ENCODE data around the gene POMGNT1.

The POMGNT1 gene

DNA sequence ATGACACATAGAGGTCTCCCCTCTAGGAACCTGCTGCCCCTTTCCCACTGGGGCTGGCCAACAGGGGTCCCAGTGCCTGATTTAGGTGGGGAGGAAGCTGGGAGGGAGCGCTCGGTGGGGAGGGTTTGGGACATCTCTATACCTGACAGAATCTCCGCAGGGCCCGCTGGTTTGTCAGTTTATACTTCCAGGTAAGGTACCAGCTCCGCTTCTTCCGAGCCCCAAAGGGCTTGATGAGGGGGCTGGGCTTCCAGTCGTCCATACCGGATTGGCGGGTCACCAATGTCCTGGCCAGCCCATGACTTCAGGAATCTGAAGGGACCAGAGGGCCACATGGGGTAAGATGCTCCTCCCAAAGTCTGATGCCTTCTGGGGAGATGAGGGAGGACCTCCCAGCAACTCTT is 672 bp downstream of the POMGNT1 start:
- ATAC-seq (replicated peaks) = no peak
- Mint-ChIP-seq H3K4me3 (peak overlapping the region; percentile 86 to 88), H3K36me3 (peaks cover 13 to 30% of the 10 kb centered on the region in 2 donors), H3K4me1 (peaks cover 17 to 18% of the 10 kb centered on the region in 2 donors), H3K9me3 (no peaks in the 10 kb centered on the region), H3K27me3 (peaks cover 0 to 4% of the 10 kb centered on the region in 2 donors), H3K27ac (peak overlapping the region; percentile 94)
- DNase-seq = no peak

DNA sequence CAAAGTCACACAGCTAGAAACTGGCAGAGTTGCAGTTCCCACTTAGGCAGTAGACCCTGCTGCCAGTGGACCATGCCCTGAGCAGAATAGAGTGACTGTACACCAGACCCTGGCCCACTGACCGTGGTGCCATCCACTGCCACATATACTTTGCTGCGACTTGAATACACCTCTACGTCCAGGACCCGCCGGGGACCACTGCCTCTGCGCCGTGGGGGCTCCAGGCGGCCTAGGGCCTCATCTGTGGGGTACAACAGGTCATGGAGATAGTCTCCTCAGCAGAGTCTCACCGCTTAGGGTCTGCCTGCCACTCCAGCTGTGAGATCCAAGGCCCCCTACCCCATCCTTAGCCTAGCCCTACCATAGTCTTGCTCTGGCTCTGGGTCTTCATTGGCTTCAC is 1.6 kb downstream of the POMGNT1 start:
- Mint-ChIP-seq H3K9me3 (no peaks in the 10 kb centered on the region), H3K36me3 (peaks cover 16 to 38% of the 10 kb centered on the region in 2 donors), H3K4me3 (no peak overlapping the region), H3K27ac (no peak overlapping the region), H3K4me1 (peaks cover 17 to 18% of the 10 kb centered on the region in 2 donors), H3K27me3 (peaks cover 0 to 4% of the 10 kb centered on the region in 2 donors)
- no peak for ATAC-seq (replicated peaks)
- no peak for DNase-seq

DNA sequence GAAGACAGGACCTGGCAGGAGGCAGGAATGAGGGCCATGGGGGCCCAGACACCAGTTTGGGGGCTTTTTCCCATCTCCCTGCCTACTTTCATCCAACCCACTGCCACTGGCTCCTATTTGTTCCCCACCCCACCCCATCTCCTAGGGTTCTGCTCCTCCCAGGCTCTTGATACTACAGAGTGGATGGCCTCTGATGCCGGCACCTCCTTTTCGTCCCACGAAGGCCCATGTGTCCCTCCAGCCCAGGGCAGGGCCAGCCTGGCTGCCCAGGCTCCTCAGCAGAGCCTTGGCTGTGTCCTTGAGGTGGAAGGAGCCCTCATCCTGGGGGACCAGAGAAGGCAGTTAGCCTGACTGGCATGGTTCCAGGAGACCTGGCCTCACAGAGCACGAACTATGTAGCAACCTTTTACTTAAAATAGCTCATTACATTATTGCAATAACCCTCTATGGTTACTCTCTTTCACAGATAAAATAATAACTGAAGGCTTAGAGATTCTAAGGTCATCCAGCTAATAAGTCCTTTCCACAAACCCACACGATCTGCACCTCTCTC is 3.5 kb downstream of the POMGNT1 start:
- H3K4me1 Mint-ChIP-seq = peaks cover 16 to 17% of the 10 kb centered on the region in 2 donors
- H3K36me3 Mint-ChIP-seq = peaks cover 20 to 48% of the 10 kb centered on the region in 2 donors
- ATAC-seq (replicated peaks) = no peak
- H3K27me3 Mint-ChIP-seq = no peaks in the 10 kb centered on the region
- H3K9me3 Mint-ChIP-seq = no peaks in the 10 kb centered on the region
- no peak for DNase-seq
- no peak overlapping the region for H3K27ac Mint-ChIP-seq
- H3K4me3 Mint-ChIP-seq = no peak overlapping the region

DNA sequence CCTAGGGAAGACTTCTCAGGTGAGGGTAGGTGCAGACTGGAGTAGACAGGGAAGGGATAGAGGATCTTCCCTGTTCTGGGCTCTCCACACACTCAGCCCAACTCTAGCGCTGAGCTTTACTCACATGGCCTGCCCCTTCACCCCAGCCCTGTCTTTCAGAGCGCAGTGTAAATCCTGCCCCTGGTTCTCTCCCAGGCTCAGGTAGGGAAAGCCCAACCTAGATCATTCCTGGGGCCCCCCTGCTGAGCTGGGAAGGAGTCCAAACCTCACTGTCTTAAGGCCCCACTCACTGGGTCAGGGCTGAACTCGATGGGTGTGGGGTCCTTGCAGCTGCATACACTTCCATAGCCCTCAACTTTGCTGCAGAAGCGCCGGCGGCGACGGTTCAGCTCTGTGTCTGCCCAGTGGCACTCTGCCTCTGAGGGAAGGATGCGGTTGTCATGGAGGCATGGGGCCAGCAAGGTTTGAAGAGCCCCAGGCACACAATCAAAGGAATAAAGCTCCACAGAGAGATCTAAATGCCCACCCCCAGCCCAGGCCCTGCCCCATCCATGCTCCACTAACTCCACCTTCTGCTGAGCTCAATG is 4.2 kb downstream of the POMGNT1 start:
- no peak for DNase-seq
- H3K9me3 Mint-ChIP-seq = no peaks in the 10 kb centered on the region
- H3K36me3 Mint-ChIP-seq = peaks cover 26 to 54% of the 10 kb centered on the region in 2 donors
- peaks cover 15 to 17% of the 10 kb centered on the region in 2 donors for H3K4me1 Mint-ChIP-seq
- H3K4me3 Mint-ChIP-seq = no peak overlapping the region
- H3K27ac Mint-ChIP-seq = no peak overlapping the region
- ATAC-seq (replicated peaks) = no peak
- no peaks in the 10 kb centered on the region for H3K27me3 Mint-ChIP-seq

DNA sequence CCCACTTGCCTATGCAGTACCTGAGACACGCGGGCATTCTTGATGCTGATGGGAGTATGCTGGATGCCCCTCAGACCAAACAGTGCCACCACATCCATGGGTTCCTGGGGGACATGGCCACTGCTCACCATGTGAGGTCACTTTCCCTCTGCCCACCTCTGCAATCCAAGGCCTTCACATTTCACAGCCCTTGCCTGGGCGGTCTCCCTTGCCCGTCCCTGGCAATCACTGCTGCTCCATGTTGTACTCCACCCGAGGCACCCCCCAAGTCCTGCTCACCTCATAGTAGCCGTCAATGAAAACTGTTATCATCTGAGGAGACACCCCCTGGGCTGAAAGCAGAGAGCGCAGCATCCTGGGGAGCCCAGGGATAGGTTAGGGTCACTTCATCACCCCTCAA is 4.9 kb downstream of the POMGNT1 start:
- Mint-ChIP-seq H3K4me3 (no peak overlapping the region), H3K27ac (no peak overlapping the region), H3K36me3 (peaks cover 30 to 56% of the 10 kb centered on the region in 2 donors), H3K9me3 (no peaks in the 10 kb centered on the region), H3K4me1 (peaks cover 13 to 17% of the 10 kb centered on the region in 2 donors), H3K27me3 (no peaks in the 10 kb centered on the region)
- DNase-seq = no peak
- ATAC-seq (replicated peaks) = no peak

DNA sequence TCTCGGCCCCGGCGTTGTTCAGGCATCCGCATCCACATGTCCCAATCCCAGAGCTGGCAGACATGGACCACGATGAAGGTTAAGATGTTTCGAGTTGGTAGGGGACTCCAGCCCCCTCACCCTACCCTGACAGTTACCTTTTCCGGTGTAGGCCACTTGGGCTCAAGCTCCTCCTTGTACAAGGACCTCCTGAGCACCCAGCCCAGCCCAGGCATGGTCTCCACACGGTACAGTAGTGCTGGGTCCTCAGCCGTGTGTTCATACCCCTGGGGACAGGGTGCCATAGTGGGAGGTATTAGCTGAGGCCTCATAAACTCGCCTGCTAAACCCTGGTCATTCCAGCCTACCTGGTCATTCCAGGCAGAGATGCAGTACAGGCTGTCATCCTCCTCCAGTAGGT is 6.1 kb downstream of the POMGNT1 start:
- DNase-seq (no peak), ATAC-seq (replicated peaks) (no peak)
- Mint-ChIP-seq H3K27me3 (no peaks in the 10 kb centered on the region), H3K4me1 (peaks cover 10 to 11% of the 10 kb centered on the region in 2 donors), H3K9me3 (no peaks in the 10 kb centered on the region), H3K27ac (no peak overlapping the region), H3K4me3 (no peak overlapping the region), H3K36me3 (peaks cover 37 to 66% of the 10 kb centered on the region in 2 donors)

DNA sequence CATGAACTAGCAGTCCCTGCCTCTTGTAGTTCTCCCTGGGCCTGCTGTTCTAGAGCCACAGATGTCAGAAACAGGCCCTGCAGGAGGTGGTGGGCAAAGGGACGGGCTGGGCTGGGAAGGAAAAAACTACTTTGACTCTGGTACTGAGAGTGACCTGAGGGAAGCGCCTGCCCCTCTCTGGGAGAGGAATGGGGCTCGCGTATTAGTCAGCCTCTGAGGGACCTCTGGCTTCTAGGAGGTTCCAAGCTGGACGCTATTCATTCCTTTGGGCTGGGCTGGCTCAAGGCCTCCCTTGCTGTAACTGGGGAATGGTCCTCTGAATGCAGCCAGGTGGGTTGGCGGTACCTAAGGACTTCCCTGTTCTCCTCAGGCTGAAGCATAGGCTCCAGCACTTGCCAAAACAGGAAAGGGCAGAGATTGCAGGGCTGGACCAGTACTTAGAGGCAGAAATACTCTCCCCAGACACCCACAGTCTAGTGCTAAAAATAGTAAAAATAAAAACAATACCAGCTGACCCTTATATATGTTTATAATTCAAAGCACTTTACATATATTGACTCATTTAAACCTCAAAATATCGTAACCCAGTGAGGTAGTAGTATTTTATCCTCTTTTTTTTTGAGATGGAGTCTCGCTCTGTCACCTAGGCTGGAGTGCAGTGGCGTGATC is 7.1 kb downstream of the POMGNT1 start:
- Mint-ChIP-seq H3K36me3 (peaks cover 40 to 64% of the 10 kb centered on the region in 2 donors), H3K27me3 (no peaks in the 10 kb centered on the region), H3K4me3 (no peak overlapping the region), H3K27ac (no peak overlapping the region), H3K4me1 (peaks cover 3 to 5% of the 10 kb centered on the region in 2 donors), H3K9me3 (no peaks in the 10 kb centered on the region)
- no peak for ATAC-seq (replicated peaks)
- DNase-seq = no peak

DNA sequence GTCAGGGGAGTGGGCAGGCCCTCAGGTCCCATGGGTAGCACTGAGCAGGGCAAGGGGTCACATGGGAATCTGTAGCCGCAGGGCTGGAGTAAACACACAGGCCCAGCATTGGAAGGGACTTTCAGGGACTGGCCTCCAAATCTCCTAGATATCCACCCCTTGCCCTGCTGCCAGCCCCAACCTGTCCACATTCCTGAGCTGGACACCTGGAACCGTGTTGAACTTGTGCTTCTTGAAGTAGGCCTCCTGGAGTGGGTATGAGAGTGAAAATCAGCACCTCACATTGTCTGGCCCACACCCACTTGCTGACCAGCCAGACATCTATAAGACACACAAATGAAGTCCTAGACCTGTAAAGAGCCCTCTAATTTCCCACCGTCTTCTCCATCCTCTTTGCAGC is 7.7 kb downstream of the POMGNT1 start:
- Mint-ChIP-seq H3K9me3 (no peaks in the 10 kb centered on the region), H3K27ac (no peak overlapping the region), H3K4me3 (no peak overlapping the region), H3K4me1 (peaks cover under 1 to 3% of the 10 kb centered on the region in 2 donors), H3K27me3 (no peaks in the 10 kb centered on the region), H3K36me3 (peaks cover 40 to 60% of the 10 kb centered on the region in 2 donors)
- ATAC-seq (replicated peaks) (no peak), DNase-seq (no peak)

DNA sequence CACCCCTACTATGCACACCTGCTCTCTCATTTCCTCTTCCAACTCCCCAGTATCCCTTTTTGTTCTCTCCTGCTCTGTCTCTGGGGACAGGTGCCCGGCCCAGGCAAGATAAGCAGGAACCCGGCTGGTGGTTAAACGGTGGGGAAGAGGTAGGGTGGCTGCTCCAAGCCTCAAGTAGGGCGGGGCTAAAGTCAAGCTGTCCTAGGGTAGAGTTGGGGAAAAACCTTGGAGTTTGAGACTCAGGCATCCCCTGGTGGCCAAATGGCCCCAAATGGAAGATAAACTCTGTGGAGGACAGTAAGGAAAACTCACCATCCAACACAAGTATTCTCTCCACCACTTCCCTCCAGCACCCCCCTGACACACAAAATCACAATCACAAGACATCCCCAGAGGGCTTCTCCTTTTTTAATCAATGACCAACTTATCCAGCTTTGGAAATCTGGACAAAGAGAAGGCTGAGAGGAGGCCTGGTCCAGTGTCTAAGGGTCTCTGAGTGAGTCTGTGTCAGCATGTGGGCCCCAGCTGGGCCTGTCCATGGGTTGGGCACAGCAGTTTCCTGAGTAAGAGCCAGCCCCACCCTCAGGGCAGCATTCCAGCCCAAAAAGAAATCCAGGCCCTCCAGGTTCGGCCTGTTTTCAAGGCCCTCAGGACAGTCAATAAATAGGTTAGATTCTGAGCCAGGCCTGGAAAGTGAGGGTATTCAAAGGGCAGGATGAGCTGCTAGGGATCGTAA is 9.8 kb downstream of the POMGNT1 start:
- Mint-ChIP-seq H3K36me3 (peaks cover 35 to 44% of the 10 kb centered on the region in 2 donors), H3K27ac (no peak overlapping the region), H3K4me3 (no peak overlapping the region), H3K27me3 (no peaks in the 10 kb centered on the region), H3K9me3 (no peaks in the 10 kb centered on the region), H3K4me1 (peaks cover 16 to 19% of the 10 kb centered on the region in 2 donors)
- DNase-seq = no peak
- no peak for ATAC-seq (replicated peaks)

DNA sequence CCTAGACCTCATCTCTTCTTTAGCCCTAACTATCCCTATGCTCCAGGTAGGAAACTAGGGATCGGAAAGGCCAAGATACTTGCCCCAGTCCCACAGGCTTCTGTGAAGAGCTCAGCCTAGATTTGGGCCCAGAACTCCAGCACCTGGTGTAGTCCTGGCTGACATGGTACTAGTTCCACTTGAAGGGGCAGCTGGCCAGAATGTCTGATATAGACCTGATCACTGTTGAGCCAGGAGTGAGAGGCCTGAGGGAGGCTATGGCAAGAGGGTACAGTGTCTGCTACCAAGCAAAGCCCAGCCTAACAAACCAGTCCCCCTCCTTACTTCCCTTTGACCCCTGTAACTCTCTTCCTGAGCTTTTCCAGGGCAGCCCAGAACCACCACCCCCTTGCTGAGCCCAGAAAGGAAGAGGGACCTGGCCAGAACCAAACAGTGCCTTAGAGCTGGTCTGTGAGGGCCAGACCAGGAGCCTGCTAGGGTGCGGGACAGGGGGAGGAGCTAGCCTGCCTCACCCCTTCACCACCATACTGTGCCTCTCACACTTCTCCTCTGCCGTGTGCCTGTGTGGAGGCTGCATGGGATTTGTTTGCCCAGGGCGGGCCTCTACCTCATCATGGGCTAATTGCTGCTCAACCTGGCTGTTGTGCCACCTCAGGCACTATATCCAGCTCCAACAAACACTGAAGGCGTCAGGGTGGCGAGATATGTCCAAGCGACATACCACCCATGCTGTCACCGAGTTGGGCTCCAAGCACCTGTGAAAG is 10.9 kb downstream of the POMGNT1 start:
- H3K4me1 Mint-ChIP-seq = peaks cover 16 to 19% of the 10 kb centered on the region in 2 donors
- DNase-seq = no peak
- H3K36me3 Mint-ChIP-seq = peaks cover 26 to 33% of the 10 kb centered on the region in 2 donors
- no peak overlapping the region for H3K4me3 Mint-ChIP-seq
- no peaks in the 10 kb centered on the region for H3K27me3 Mint-ChIP-seq
- ATAC-seq (replicated peaks) = no peak
- peak overlapping the region; percentile 5 for H3K27ac Mint-ChIP-seq
- no peaks in the 10 kb centered on the region for H3K9me3 Mint-ChIP-seq

DNA sequence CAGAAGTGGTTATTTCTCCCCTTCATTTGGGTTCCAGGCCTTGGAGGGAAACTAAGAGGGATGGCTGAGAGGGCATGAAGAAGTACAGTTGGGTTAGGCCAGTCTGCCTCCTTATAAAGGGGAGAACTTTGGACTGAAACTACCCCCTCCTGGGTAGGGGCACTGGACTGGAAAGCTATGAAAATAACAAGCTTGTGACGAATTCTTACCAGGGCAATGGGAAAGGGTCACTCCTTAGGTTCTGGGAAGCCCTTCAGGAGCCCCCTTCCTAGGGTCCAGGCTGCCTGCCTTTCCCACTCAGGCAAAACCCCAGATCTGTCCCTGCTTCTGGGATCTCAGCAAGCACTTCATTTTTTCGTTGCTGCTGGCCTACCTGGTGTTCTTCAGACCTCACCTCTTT is 12.2 kb downstream of the POMGNT1 start:
- Mint-ChIP-seq H3K36me3 (peaks cover 26% of the 10 kb centered on the region in 2 donors), H3K4me1 (peaks cover 16 to 19% of the 10 kb centered on the region in 2 donors), H3K27me3 (no peaks in the 10 kb centered on the region), H3K27ac (peak overlapping the region; percentile 49), H3K9me3 (no peaks in the 10 kb centered on the region), H3K4me3 (no peak overlapping the region)
- no peak for DNase-seq
- ATAC-seq (replicated peaks) = no peak

DNA sequence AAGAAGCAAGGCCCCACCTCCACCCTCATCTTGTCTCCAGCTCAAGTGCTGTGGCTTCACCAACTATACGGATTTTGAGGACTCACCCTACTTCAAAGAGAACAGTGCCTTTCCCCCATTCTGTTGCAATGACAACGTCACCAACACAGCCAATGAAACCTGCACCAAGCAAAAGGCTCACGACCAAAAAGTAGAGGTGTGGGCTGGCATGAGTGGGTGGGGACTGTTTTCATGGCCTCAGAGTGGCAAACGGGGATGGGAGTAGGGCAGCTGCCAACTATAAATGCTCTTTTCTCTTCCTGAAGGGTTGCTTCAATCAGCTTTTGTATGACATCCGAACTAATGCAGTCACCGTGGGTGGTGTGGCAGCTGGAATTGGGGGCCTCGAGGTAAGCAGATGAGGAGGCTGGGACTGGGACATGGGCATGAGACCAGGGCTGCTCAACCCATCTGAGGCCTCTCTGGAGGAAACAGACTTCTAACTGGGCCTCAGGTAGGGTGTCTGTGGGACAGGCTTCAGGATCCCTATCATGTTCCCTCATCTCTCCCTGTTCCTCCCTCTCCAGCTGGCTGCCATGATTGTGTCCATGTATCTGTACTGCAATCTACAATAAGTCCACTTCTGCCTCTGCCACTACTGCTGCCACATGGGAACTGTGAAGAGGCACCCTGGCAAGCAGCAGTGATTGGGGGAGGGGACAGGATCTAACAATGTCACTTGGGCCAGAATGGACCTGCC is 13.1 kb downstream of the POMGNT1 start:
- DNase-seq (no peak), ATAC-seq (replicated peaks) (peak; percentile 43 to 51)
- Mint-ChIP-seq H3K27me3 (no peaks in the 10 kb centered on the region), H3K4me3 (peak overlapping the region in 1 of 2 donors; percentile 7), H3K27ac (peak overlapping the region; percentile 70), H3K36me3 (peaks cover 19 to 23% of the 10 kb centered on the region in 2 donors), H3K4me1 (peaks cover 16 to 19% of the 10 kb centered on the region in 2 donors), H3K9me3 (no peaks in the 10 kb centered on the region)

DNA sequence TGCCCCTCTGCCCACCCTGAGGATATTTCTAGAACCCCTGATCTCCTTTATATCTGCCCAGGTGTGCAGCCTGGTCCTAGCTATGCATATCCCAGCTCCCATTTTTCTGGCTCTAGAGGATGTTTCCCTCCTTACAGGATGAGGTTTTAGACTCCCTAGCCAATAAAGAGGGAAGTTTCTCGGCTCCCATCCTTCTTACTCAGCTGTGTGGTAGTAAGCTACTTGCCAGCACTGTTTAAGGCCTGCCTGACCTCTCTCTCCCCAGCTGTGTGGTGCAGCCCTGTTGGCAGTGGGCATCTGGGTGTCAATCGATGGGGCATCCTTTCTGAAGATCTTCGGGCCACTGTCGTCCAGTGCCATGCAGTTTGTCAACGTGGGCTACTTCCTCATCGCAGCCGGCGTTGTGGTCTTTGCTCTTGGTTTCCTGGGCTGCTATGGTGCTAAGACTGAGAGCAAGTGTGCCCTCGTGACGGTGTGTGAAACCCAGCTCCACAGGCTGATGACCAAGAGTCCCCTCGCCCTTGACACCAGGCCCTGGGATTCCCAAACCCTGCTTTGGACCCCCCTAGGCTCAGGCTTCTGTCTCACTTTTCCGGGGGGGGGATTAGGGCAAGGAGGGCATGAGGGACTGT is 14.2 kb downstream of the POMGNT1 start:
- H3K9me3 Mint-ChIP-seq = no peaks in the 10 kb centered on the region
- DNase-seq = no peak
- no peaks in the 10 kb centered on the region for H3K27me3 Mint-ChIP-seq
- peaks cover 12 to 15% of the 10 kb centered on the region in 2 donors for H3K36me3 Mint-ChIP-seq
- peak overlapping the region; percentile 42 for H3K27ac Mint-ChIP-seq
- peaks cover 16 to 19% of the 10 kb centered on the region in 2 donors for H3K4me1 Mint-ChIP-seq
- H3K4me3 Mint-ChIP-seq = no peak overlapping the region
- ATAC-seq (replicated peaks) = peak; percentile 75 to 77

Measured in stimulated activated naive B cell treated with anti-CD40 and anti-IgM and Interleukin-4, amounts not matched to agents 10 μg/mL and 1 μg/mL and 100 μg/mL, for 72 hours (primary cell).